Measurements from ENCODE around the gene NUAK1. TPM values are rescaled to one million over a fixed set of nuclear protein-coding genes. Genes with fewer than 3 reads are reported as not detected.

NUAK1 gene
- polyA plus RNA-seq, 1 experiment, result 8.3 TPM

DNA sequence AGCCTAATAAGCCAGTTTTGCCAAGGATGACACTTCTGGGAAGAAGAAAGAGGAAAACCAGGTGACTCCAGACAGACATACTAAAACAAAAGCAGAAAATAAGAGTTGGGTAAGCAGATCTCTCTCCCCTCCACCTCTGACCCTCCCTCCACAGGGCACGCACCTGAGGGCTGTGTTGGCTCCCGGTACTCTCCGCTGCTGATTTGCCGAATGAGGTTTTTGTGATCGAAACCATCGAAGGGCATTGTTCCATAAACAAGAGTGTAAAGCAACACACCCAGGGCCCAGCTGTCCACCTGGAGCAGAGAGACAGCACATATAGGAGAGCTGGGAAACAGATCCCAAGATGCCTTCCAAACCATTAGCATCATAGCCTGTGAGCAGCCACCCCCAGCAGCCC, 68.1 kb downstream of the NUAK1 start:
- Histone ChIP-seq H3K27ac (ENCODE audit: low read depth, low read length) (no peak overlapping the region), H3K9me3 (ENCODE audit: control insufficient read depth, insufficient read depth, low read length) (peaks cover 4% of the 10 kb centered on the region; the same call in 1 of the 2 replicates), H3K4me3 (ENCODE audit: low read depth, low read length) (no peak overlapping the region), H3K27me3 (ENCODE audit: control insufficient read depth, insufficient read depth, low read length) (no peaks in the 10 kb centered on the region)
- TF ChIP-seq, protein P1, sequence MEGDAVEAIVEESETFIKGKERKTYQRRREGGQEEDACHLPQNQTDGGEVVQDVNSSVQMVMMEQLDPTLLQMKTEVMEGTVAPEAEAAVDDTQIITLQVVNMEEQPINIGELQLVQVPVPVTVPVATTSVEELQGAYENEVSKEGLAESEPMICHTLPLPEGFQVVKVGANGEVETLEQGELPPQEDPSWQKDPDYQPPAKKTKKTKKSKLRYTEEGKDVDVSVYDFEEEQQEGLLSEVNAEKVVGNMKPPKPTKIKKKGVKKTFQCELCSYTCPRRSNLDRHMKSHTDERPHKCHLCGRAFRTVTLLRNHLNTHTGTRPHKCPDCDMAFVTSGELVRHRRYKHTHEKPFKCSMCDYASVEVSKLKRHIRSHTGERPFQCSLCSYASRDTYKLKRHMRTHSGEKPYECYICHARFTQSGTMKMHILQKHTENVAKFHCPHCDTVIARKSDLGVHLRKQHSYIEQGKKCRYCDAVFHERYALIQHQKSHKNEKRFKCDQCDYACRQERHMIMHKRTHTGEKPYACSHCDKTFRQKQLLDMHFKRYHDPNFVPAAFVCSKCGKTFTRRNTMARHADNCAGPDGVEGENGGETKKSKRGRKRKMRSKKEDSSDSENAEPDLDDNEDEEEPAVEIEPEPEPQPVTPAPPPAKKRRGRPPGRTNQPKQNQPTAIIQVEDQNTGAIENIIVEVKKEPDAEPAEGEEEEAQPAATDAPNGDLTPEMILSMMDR (IDR thresholded peaks at IDR 0.05; ENCODE audit: low read depth, low read length), result no peak
- POLR2A ChIA-PET, result no interaction called here
- no peak for DNase-seq (ENCODE audit: low read depth, low spot score)
- CTCF ChIA-PET, result no interaction called here

DNA sequence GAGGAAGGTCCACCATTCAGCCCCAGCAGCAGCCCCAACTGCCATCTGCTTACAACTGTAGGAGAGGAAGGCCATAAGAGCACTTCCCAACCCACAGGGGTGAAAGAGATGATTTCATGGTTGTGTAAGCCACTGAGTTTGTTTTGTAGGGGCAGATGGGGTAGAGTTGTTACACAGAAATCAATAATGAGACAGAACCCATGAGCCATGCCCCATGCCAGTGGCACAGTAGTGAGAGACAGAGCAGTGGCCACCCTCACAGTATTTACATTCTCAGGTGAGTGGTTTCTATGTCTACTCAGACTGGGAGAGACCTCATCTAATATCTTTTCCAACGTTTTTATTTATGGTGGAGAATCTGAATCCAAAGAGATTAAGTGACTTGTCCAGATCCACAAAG, 68.6 kb downstream of the NUAK1 start:
- ChIA-PET CTCF (no interaction called here), POLR2A (no interaction called here)
- no peaks in the 10 kb centered on the region for H3K27me3 ChIP-seq (ENCODE audit: control insufficient read depth, insufficient read depth, low read length)
- no peak overlapping the region for H3K27ac ChIP-seq (ENCODE audit: low read depth, low read length)
- no peak overlapping the region for H3K4me3 ChIP-seq (ENCODE audit: low read depth, low read length)
- TF ChIP-seq, protein P1 (IDR thresholded peaks at IDR 0.05; ENCODE audit: low read depth, low read length), result no peak
- no peak for DNase-seq (ENCODE audit: low read depth, low spot score)
- peaks cover 4% of the 10 kb centered on the region; the same call in 1 of the 2 replicates for H3K9me3 ChIP-seq (ENCODE audit: control insufficient read depth, insufficient read depth, low read length)

DNA sequence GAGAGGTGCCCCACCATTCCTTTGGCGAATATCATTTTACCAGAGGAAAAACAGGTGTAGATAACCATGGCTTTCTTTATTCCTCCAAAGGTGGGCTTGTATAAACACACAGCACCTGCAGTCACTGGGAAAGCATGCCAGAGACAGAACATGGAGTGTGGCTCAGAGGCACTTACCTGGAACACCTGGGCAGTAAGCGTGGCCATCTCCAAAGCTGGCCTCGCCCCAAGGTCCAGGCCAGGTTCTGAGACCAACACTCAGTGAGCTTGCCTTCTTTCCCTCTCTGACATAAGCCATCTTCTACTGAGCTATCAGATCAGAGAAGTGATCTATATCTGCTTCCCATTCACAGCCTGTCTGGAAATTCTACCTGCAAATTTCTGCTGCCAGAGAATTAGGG, 70.5 kb downstream of the NUAK1 start:
- H3K27ac ChIP-seq (ENCODE audit: low read depth, low read length), result no peak overlapping the region
- no peak overlapping the region for H3K4me3 ChIP-seq (ENCODE audit: low read depth, low read length)
- no peaks in the 10 kb centered on the region for H3K27me3 ChIP-seq (ENCODE audit: control insufficient read depth, insufficient read depth, low read length)
- ChIA-PET CTCF (no interaction called here), POLR2A (no interaction called here)
- peaks cover 4% of the 10 kb centered on the region; the same call in 1 of the 2 replicates for H3K9me3 ChIP-seq (ENCODE audit: control insufficient read depth, insufficient read depth, low read length)
- TF ChIP-seq, protein P1 (IDR thresholded peaks at IDR 0.05; ENCODE audit: low read depth, low read length), result no peak
- no peak for DNase-seq (ENCODE audit: low read depth, low spot score)

DNA sequence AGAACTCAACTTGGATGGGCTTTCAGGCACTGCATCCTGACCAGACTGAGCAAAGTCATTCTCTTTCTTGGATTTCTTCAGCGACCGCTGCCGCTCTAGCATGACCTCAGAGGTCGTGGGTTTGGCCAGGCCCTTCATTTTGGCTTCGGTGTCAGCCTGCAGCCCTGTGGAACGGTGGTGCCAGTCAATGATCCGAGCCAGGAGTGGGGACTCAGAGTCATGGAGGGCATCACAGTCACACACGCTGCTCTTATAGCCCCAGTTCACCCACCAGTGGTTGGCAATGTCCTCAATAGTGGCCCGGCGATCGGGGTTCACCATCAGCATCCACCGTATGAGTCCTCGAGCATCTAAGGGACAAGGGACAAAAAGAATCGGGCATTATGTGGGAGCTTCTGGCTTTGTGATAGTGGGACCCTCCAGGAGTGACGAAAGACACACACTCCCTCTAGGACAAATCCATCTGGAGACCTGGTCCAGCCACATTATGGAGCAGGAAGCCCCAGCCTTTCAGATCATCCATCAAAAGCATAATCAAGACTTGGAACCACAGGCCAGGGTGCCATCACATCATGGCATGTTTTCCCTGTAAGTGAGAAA, 71.0 kb downstream of the NUAK1 start:
- ChIA-PET CTCF (no interaction called here), POLR2A (no interaction called here)
- H3K9me3 ChIP-seq (ENCODE audit: control insufficient read depth, insufficient read depth, low read length), result peaks cover 4% of the 10 kb centered on the region; the same call in 1 of the 2 replicates
- no peaks in the 10 kb centered on the region for H3K27me3 ChIP-seq (ENCODE audit: control insufficient read depth, insufficient read depth, low read length)
- DNase-seq (ENCODE audit: low read depth, low spot score), result no peak
- H3K4me3 ChIP-seq (ENCODE audit: low read depth, low read length), result no peak overlapping the region
- TF ChIP-seq, protein P1 (IDR thresholded peaks at IDR 0.05; ENCODE audit: low read depth, low read length), result no peak
- H3K27ac ChIP-seq (ENCODE audit: low read depth, low read length), result no peak overlapping the region

DNA sequence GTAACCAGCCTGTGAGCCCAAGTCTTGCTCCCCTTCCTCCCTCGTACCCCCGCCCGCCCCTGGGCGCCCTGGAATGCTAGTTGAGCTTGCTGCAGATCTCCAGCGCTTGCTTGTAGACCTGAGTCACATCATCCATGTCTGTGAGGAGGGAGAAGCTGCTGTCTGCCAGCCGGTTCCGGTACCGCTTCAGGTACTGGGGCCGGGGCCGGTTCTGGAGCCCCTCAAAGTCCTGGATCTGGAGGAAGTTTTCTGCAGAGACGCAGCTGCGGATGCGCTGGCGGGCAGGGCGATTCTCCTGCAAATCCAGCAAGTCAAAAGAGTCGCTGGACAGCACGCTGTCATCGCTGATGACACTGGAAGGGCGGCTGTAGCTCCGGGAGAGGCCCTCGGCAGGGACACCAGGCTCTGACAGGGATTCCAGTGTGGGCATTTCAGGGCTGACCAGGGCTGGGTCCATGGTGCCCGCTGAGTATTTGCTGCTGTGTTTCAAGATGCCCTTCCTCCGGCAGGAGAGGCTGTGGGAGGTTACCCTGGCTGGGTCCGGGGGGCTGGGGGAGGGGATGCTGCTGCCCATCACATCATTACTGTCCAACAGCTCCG, 71.9 kb downstream of the NUAK1 start:
- CTCF ChIA-PET, result no interaction called here
- DNase-seq (ENCODE audit: low read depth, low spot score), result no peak
- POLR2A ChIA-PET, result no interaction called here

More for the DNA sequence above, 71.9 kb downstream of the NUAK1 start:
- Histone ChIP-seq H3K9me3 (ENCODE audit: control insufficient read depth, insufficient read depth, low read length) (peaks cover 4% of the 10 kb centered on the region; the same call in 1 of the 2 replicates), H3K27me3 (ENCODE audit: control insufficient read depth, insufficient read depth, low read length) (no peaks in the 10 kb centered on the region), H3K4me3 (ENCODE audit: low read depth, low read length) (no peak overlapping the region), H3K27ac (ENCODE audit: low read depth, low read length) (no peak overlapping the region)
- TF ChIP-seq, protein P1 (IDR thresholded peaks at IDR 0.05; ENCODE audit: low read depth, low read length), result no peak

Data from AG04450 (cell line).